Epithelial cell of proximal tubule (primary cell): ENCODE data around the gene PTPRG. TPM values are rescaled to one million over a fixed set of nuclear protein-coding genes. Genes with fewer than 3 reads are reported as not detected.

Source experiments
- DNase-seq: peaks from one replicate; pipeline ENCODE4 v3.0.0-alpha.2; 2011; ENCODE audit warnings: low read depth
- H3K4me3 ChIP-seq: 2 replicates; pipeline ENCODE4 v1.5.1; 2011; ENCODE audit warnings: low read depth, mild to moderate bottlenecking, low read length
- total RNA-seq: library from RNA; depleted of rRNA; stranded (reverse); fragments of >200 nt; gene quantifications from 2 replicates; pipeline ENCODE4 v1.2.3, GENCODE V29; 2015
- TF ChIP-seq, protein P1 (sequence below): conservative IDR thresholded peaks from 2 replicates; pipeline ENCODE4 v1.5.1; 2012; ENCODE audit warnings: low read depth, mild to moderate bottlenecking, low read length

The PTPRG gene
- total RNA-seq, 1 donor from 2014 or later, result 13.5 TPM

DNA sequence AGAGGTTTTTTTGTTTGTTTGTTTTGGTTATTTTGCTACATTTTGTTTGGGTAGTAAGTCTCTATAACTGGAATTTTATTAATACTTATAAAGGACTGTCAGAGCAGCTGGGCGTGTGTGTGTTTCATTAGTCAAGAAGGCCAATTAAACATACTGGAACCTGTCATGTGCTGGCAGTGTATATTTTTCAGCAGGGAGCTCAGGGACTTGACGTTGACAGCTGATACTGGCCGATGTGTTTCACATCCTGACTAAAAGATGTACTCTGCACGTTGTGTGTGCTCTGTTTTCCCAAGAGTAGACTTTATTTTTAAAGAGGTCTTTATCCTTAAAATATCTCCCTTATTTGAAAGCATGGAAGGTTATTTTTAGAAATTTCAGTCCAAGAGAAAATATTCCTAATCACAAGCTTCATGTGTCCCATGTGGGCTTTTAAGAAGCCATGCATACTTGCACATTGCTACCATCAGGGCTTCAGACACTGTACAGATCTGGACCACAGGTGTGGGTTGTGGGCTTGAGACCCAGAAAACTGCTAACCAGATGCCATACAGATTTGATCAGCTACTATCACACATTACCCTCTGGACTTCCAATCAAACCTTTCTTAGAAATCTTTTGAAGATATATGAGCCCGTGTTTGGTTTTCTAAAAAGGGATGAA lies 676.0 kb downstream of the PTPRG start:
- TF ChIP-seq, protein P1, sequence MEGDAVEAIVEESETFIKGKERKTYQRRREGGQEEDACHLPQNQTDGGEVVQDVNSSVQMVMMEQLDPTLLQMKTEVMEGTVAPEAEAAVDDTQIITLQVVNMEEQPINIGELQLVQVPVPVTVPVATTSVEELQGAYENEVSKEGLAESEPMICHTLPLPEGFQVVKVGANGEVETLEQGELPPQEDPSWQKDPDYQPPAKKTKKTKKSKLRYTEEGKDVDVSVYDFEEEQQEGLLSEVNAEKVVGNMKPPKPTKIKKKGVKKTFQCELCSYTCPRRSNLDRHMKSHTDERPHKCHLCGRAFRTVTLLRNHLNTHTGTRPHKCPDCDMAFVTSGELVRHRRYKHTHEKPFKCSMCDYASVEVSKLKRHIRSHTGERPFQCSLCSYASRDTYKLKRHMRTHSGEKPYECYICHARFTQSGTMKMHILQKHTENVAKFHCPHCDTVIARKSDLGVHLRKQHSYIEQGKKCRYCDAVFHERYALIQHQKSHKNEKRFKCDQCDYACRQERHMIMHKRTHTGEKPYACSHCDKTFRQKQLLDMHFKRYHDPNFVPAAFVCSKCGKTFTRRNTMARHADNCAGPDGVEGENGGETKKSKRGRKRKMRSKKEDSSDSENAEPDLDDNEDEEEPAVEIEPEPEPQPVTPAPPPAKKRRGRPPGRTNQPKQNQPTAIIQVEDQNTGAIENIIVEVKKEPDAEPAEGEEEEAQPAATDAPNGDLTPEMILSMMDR, result no peak
- DNase-seq, result no peak

DNA sequence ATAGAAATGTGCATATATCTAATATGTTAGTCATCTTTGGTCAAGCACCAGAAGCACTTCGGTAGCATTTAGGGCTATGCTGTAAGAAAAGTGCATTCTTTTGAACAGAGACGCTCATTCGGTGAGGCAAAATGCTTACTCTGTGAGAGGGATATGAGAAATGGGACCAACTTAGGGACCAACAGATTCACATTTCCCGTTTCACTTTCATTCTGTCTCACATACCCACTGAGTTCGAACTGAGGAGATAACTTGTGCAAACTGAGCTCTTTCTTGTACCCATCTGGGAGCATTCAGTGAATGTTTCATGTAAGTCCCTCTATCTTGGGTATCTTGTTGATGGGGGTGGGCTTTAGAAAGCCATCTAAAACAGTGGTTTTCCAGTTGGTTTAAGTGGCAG lies 676.6 kb downstream of the PTPRG start:
- H3K4me3 ChIP-seq, result no peak overlapping the region
- TF ChIP-seq, protein P1, result no peak
- no peak for DNase-seq

More for the DNA sequence above, 676.0 kb downstream of the PTPRG start:
- H3K4me3 ChIP-seq, result no peak overlapping the region

DNA sequence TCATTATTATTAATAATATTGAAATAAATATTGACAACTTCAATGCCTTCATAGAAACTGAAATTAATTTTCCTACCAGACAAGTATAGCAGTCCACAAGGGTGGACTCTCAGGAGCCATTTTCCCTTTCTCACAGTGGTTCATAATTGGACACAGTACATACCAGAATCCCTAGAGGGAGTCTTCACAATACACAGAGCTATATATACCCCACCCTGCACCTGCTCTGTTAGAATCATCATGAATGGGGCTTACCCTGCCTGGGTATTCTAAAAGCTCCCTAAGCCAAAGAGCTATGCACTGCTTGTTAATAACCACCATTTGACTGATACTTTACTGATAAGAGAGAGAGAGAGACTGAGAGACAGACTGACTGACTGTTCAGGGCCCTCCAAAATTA lies 677.1 kb downstream of the PTPRG start:
- no peak overlapping the region for H3K4me3 ChIP-seq
- no peak for DNase-seq
- TF ChIP-seq, protein P1, result no peak

DNA sequence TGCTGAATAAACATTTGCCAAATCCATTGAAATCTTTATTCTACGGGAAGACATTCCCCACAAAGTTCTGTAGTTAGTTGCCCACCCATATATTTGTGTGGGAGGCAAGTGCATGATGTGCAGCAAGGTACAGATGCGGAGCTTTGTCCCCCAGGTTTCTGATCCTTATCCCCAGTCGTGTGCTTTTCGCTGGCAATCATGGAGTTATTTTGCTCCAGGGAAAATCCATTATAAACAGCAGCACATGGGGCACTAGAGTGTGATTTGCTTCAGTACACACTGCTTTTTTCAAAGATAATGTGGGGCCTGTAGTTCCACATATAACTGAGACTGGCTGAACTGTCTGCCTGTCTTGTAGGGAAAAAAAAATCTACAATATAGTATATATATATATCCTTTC lies 679.9 kb downstream of the PTPRG start:
- no peak overlapping the region for H3K4me3 ChIP-seq
- DNase-seq, result no peak
- TF ChIP-seq, protein P1, result no peak

DNA sequence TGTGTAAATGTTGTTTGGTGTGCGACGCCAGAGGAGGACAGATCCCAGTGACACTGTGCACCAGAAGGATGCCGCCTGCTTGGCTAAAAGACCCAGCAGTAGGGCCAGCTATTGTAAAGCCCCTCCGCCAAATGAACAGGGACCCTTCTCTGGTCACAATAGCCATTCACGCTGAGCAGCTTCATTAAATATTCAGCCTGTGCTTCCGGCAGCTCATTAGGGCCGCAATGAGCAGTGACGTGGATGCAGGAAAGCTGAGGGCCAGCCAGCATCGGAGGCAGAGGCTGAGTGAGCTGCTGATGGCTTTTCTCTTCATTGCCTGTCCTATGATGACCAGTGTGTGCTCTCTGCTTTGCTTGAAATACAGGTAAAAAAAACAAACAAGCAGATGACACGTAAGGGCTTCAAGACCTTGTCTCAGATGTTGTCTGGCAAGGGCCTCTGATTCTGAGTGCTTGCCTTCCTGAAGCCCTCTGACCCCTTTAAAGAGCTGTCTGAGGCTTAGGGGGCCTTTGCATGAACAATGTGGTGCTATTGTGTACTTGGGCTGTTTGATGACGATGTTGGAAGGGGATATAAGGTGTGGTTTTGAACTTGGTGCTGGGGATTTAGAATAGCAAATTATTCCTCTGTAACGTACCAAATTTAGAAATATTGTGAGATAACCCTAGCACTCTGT lies 681.6 kb downstream of the PTPRG start:
- TF ChIP-seq, protein P1, result no peak
- H3K4me3 ChIP-seq, result no peak overlapping the region
- no peak for DNase-seq

DNA sequence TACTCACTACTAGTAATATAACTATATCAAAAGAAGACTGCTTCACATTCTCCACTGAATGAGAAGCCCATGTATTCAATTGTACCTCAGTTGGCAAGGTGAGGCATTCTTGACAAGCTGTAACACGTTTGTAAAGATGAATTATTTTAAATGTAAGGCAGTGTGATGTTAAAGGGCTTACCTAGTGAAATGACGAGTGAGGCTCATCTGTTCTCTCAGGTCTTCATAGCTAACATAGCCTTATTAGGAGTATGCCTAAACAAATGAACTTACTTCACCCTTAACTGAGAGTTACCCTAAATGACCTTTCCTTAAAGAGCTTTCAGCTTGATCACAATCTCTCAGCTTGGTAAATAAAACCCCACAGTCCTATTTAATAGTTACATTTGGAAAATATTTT lies 684.7 kb downstream of the PTPRG start:
- DNase-seq, result no peak
- TF ChIP-seq, protein P1, result no peak
- no peak overlapping the region for H3K4me3 ChIP-seq

DNA sequence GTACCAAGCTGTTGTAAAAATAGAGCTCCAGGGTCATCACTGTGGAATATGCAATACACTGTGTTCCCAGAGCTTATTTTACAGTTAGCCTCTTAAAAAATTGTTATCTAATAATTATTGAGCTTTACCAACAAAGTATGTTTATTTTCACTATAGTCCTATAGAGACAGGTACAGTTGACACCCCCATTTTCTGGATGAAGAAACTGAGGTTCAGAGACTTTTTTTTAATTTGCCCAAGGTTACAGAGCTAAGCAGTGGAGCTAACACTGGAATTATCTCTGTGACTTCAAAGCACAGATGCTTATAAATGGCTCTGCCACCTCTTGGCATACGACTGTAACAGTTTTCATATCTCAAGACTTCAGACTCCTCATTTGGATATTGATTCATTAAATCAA lies 685.6 kb downstream of the PTPRG start:
- TF ChIP-seq, protein P1, result no peak
- H3K4me3 ChIP-seq, result no peak overlapping the region
- DNase-seq, result no peak
